Parathyroid adenoma (tissue), 2 donors: ENCODE results near the gene SEC14L3.

Experiments used
- H2AFZ ChIP-seq: fragments of 300-600 bp; sonication (generic); one replicate; pipeline ENCODE4 v1.7.0; 2017; ENCODE audit warnings: antibody characterized with exemption, mild to moderate bottlenecking
- H3K27ac ChIP-seq: fragments of 300-600 bp; sonication (generic); one replicate; pipeline ENCODE4 v1.7.0; 2017
- H3K27me3 ChIP-seq: fragments of 300-600 bp; sonication (generic); one replicate; pipeline ENCODE4 v1.7.0; 2017; ENCODE audit warnings: low read length; ENCODE audit not compliant: control insufficient read depth, insufficient read depth
- H3K36me3 ChIP-seq: fragments of 300-600 bp; sonication (generic); one replicate; pipeline ENCODE4 v1.7.0; 2017; ENCODE audit warnings: low read length; ENCODE audit not compliant: control insufficient read depth, insufficient read depth
- H3K4me1 ChIP-seq: fragments of 300-600 bp; sonication (generic); one replicate; pipeline ENCODE4 v1.7.0; 2017; ENCODE audit warnings: control low read depth
- H3K4me2 ChIP-seq: fragments of 300-600 bp; sonication (generic); one replicate; pipeline ENCODE4 v1.7.0; 2017; ENCODE audit warnings: low read length
- H3K4me3 ChIP-seq: fragments of 300-600 bp; sonication (generic); one replicate; pipeline ENCODE4 v1.7.0; 2017; ENCODE audit warnings: low read depth, low read length
- H3K79me2 ChIP-seq: fragments of 300-600 bp; sonication (generic); one replicate; pipeline ENCODE4 v1.7.0; 2017; ENCODE audit warnings: control low read depth
- H3K9ac ChIP-seq: fragments of 300-600 bp; sonication (generic); one replicate; pipeline ENCODE4 v1.7.0; 2017; ENCODE audit warnings: mild to moderate bottlenecking
- H3K9me3 ChIP-seq: fragments of 300-600 bp; sonication (generic); one replicate; pipeline ENCODE4 v1.7.0; 2017; ENCODE audit warnings: low read length; ENCODE audit not compliant: control insufficient read depth
- CTCF ChIP-seq: fragments of 300-600 bp; sonication (generic); IDR thresholded peaks from one replicate; pipeline ENCODE4 v1.7.0; 2017; ENCODE audit warnings: antibody characterized with exemption, mild to moderate bottlenecking
- donor health status: primary hyperparathyroidism.

The SEC14L3 gene

GRCh38 chr22:30491381-30491780, 19.6 kb upstream of the SEC14L3 start:
- no peak overlapping the region for H3K9ac ChIP-seq
- no peaks in the 10 kb centered on the region for H3K27me3 ChIP-seq
- H3K36me3 ChIP-seq: no peaks in the 10 kb centered on the region
- H3K4me3 ChIP-seq: no peak overlapping the region
- H3K27ac ChIP-seq: no peak overlapping the region
- no peaks in the 10 kb centered on the region for H3K9me3 ChIP-seq
- no peak for TF ChIP-seq CTCF
- no peaks in the 10 kb centered on the region for H3K79me2 ChIP-seq
- no peak overlapping the region for H2AFZ ChIP-seq
- H3K4me2 ChIP-seq: no peak overlapping the region
- no peaks in the 10 kb centered on the region for H3K4me1 ChIP-seq

GRCh38 chr22:30490399-30490798, 18.6 kb upstream of the SEC14L3 start:
- H3K79me2 ChIP-seq: no peaks in the 10 kb centered on the region
- no peak overlapping the region for H3K9ac ChIP-seq
- no peak overlapping the region for H3K27ac ChIP-seq
- H2AFZ ChIP-seq: no peak overlapping the region
- H3K27me3 ChIP-seq: no peaks in the 10 kb centered on the region
- no peaks in the 10 kb centered on the region for H3K36me3 ChIP-seq
- TF ChIP-seq CTCF: no peak
- H3K4me2 ChIP-seq: no peak overlapping the region
- H3K4me1 ChIP-seq: no peaks in the 10 kb centered on the region
- no peak overlapping the region for H3K4me3 ChIP-seq
- no peaks in the 10 kb centered on the region for H3K9me3 ChIP-seq

- H3K4me1 ChIP-seq: no peaks in the 10 kb centered on the region
- H3K9ac ChIP-seq: no peak overlapping the region
- no peak overlapping the region for H3K4me3 ChIP-seq
- no peaks in the 10 kb centered on the region for H3K36me3 ChIP-seq
- no peaks in the 10 kb centered on the region for H3K27me3 ChIP-seq
- H3K79me2 ChIP-seq: no peaks in the 10 kb centered on the region
- H3K9me3 ChIP-seq: no peaks in the 10 kb centered on the region
- H3K4me2 ChIP-seq: no peak overlapping the region
- no peak overlapping the region for H3K27ac ChIP-seq
- no peak for TF ChIP-seq CTCF
- H2AFZ ChIP-seq: no peak overlapping the region
These were observed 16.3 kb upstream of the SEC14L3 start for GRCh38 chr22:30488121-30488520.

- Histone ChIP-seq H3K9ac (no peak overlapping the region), H3K4me2 (no peak overlapping the region), H3K79me2 (no peaks in the 10 kb centered on the region), H3K9me3 (no peaks in the 10 kb centered on the region), H3K27me3 (no peaks in the 10 kb centered on the region), H3K27ac (no peak overlapping the region), H3K36me3 (no peaks in the 10 kb centered on the region), H2AFZ (no peak overlapping the region), H3K4me1 (no peaks in the 10 kb centered on the region), H3K4me3 (no peak overlapping the region)
- no peak for TF ChIP-seq CTCF
These were observed 14.9 kb upstream of the SEC14L3 start for GRCh38 chr22:30486661-30487115.

GRCh38 chr22:30486118-30486517, 14.3 kb upstream of the SEC14L3 start:
- no peak overlapping the region for H3K4me3 ChIP-seq
- H3K9me3 ChIP-seq: no peaks in the 10 kb centered on the region
- H3K9ac ChIP-seq: no peak overlapping the region
- no peak overlapping the region for H3K27ac ChIP-seq
- H3K4me1 ChIP-seq: no peaks in the 10 kb centered on the region
- TF ChIP-seq CTCF: no peak
- H3K79me2 ChIP-seq: no peaks in the 10 kb centered on the region
- H3K36me3 ChIP-seq: no peaks in the 10 kb centered on the region
- no peak overlapping the region for H3K4me2 ChIP-seq
- H3K27me3 ChIP-seq: no peaks in the 10 kb centered on the region
- no peak overlapping the region for H2AFZ ChIP-seq
